Measurements from ENCODE around the gene BRD7.

BRD7 gene

DNA sequence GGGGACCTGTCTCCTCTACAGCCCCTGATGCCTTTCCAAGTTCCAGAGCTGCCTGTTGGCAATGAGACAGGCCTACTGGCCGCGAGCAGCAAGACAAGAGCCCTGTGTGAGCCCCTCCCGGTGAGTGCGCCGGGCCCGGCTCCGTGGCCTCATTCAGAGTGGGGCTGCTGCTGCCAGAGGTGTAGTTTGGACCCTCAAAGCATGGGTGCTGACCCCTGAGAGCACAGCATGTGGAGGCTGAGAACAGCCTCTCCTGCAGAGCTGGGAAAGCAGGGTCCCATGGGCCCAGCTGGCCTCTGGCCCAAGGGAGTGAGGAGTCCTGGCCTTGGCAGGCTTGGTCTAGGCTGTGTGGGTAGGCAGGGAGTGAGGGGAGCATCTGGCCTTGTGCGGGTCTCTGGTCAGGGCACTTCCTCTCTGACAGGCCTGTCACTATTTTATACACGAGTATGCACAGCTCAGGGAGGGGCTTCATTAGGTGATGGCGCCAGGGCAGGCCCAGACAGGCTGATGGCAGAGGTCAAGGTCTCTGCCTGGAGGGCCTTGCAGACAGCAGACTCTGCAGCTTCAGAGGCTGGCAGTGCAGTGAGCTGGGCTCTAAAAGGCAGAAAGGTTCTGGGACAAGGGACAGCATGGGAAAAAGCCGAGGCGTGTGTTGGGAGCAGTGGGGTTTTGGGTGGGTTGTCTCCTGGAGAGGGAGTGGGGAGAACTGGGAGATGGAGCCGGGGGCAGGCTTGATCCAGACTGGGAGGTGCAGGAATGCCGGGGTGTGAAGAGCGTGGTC is 59.1 kb downstream of the BRD7 start:
- no peak overlapping the region for H3K4me3 ChIP-seq (ENCODE audit: low read depth, low read length)
- no peak for DNase-seq
- H3K36me3 ChIP-seq (replicated peaks): peaks cover 20% of the 10 kb centered on the region
- in situ Hi-C loops (cut with HindIII; ENCODE audit: low pct_ligation_motif_present, low sequenced_read_pairs): no loop called here
- TF ChIP-seq, protein P1, sequence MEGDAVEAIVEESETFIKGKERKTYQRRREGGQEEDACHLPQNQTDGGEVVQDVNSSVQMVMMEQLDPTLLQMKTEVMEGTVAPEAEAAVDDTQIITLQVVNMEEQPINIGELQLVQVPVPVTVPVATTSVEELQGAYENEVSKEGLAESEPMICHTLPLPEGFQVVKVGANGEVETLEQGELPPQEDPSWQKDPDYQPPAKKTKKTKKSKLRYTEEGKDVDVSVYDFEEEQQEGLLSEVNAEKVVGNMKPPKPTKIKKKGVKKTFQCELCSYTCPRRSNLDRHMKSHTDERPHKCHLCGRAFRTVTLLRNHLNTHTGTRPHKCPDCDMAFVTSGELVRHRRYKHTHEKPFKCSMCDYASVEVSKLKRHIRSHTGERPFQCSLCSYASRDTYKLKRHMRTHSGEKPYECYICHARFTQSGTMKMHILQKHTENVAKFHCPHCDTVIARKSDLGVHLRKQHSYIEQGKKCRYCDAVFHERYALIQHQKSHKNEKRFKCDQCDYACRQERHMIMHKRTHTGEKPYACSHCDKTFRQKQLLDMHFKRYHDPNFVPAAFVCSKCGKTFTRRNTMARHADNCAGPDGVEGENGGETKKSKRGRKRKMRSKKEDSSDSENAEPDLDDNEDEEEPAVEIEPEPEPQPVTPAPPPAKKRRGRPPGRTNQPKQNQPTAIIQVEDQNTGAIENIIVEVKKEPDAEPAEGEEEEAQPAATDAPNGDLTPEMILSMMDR (IDR thresholded peaks at IDR 0.05; ENCODE audit: low read depth, low read length, missing control alignments): no peak
- H3K27ac ChIP-seq: no peak overlapping the region
- H3K27me3 ChIP-seq (replicated peaks): no peaks in the 10 kb centered on the region

DNA sequence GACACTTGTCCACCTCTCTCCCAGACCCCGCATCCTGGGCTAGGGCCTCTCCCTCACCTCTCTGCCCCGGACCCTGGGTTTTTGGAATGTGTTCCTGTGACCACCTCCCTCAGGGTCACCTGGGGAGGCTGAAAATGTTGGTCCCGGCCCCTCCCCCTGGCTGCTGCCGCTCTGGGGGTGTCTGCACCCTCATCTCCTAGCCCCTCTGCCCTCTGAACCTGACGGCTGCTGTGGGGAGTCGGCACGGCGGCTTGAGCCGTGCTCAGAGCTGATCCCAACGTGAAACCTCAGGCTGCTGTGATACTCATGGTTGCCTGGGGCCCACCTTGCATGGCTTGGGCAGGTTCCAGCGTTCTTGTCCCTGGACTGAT is 59.6 kb downstream of the BRD7 start:
- TF ChIP-seq, protein P1 (IDR thresholded peaks at IDR 0.05; ENCODE audit: low read depth, low read length, missing control alignments): no peak
- in situ Hi-C loops (cut with HindIII; ENCODE audit: low pct_ligation_motif_present, low sequenced_read_pairs): no loop called here
- Histone ChIP-seq H3K27ac (no peak overlapping the region), H3K27me3 (replicated peaks) (no peaks in the 10 kb centered on the region), H3K4me3 (ENCODE audit: low read depth, low read length) (no peak overlapping the region), H3K36me3 (replicated peaks) (peaks cover 16% of the 10 kb centered on the region)
- no peak for DNase-seq

DNA sequence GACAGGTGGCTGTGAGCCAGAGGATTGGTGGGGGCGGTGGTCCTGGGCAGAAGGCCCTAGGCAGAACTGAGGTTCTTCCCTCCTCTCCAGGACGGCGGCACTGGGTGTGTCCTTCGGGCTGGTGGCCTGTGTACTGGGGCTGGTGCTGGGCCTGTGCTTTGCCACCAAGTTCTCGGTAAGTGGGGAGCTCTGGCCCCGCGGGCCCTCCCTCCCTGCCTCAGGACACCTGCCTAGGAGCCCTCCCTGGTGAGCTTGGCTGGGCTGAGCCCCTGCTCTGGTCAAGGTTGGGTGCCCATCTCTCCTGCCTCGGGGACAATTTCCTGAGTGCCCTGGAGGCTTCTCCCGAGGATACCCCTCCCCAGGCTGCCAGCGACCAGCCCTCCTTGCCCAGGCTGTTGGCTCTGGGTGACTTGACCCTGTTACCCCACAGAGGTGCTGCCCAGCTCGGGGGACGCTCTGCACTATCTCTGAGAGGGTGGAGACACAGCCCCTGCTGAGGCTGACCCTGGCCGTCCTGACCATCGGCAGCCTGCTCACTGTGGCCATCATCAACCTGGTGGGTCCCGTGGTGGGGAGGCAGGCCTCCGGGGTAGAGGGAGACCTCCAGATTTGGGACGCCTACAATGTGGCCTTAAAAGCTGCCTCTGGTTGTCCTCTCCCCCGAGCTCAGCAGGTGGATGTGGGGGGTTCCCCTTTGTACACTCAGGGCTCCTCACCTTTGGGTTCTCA is 60.4 kb downstream of the BRD7 start:
- in situ Hi-C loops (cut with HindIII; ENCODE audit: low pct_ligation_motif_present, low sequenced_read_pairs): no loop called here

DNA sequence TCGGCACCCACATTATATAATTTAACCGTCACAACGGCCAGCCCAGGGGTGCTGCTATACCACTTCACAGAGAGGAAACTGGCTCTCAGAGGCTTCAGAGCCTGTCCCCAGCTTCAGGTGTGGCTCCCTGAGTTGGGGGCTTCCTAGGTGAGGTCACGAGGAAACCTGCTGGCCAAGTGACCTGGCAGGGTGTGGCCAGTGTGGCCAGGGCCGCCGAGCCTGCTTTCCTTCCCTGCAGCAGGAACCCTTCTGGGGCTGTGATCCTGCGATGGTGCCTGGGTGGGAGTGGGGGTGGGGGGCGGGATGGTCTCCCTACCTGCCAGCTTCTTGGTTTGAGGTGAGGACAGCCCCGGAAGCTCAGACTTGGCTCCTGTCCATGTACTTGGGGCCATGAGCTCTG is 62.5 kb downstream of the BRD7 start:
- no peaks in the 10 kb centered on the region for H3K36me3 ChIP-seq (replicated peaks)
- no peak overlapping the region for H3K27ac ChIP-seq
- H3K4me3 ChIP-seq (ENCODE audit: low read depth, low read length): no peak overlapping the region
- DNase-seq: no peak
- TF ChIP-seq, protein P1 (IDR thresholded peaks at IDR 0.05; ENCODE audit: low read depth, low read length, missing control alignments): no peak
- no peaks in the 10 kb centered on the region for H3K27me3 ChIP-seq (replicated peaks)
- in situ Hi-C loops (cut with HindIII; ENCODE audit: low pct_ligation_motif_present, low sequenced_read_pairs): no loop called here

More for the DNA sequence above, 60.4 kb downstream of the BRD7 start:
- no peak overlapping the region for H3K27ac ChIP-seq
- H3K36me3 ChIP-seq (replicated peaks): peaks cover 11% of the 10 kb centered on the region
- no peaks in the 10 kb centered on the region for H3K27me3 ChIP-seq (replicated peaks)
- H3K4me3 ChIP-seq (ENCODE audit: low read depth, low read length): no peak overlapping the region
- TF ChIP-seq, protein P1 (IDR thresholded peaks at IDR 0.05; ENCODE audit: low read depth, low read length, missing control alignments): no peak
- no peak for DNase-seq

DNA sequence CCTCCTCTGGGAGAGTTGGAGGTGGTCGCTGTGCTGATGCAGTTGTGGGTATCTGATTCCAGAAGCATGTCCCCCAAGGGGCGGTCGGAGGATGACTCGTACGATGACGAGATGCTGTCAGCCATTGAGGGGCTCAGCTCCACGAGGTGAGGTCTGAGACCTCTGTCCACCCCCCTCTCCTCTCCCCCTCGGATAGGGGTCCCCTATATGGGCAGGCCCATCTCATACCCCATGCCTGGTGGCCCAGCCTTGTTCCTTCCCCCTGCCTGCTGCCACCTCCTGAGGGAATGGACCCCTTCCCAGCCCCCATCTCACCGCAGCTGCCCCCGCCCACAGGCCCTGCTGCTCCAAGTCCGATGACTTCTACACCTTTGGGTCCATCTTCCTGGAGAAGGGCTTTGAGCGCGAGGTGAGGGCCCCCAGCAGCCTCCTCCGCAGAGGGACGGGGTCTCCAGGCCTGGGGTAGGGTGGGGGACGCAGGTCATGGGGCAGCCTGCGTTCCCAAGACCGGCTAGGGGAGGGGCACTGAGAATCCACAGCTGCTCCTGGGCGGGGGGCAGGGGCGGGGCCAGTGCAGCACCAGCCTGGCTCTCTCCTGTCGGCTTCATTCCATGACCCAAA is 63.2 kb downstream of the BRD7 start:
- no peak overlapping the region for H3K27ac ChIP-seq
- TF ChIP-seq, protein P1 (IDR thresholded peaks at IDR 0.05; ENCODE audit: low read depth, low read length, missing control alignments): no peak

More for the DNA sequence above, 63.2 kb downstream of the BRD7 start:
- DNase-seq: no peak
- Histone ChIP-seq H3K36me3 (replicated peaks) (no peaks in the 10 kb centered on the region), H3K27me3 (replicated peaks) (no peaks in the 10 kb centered on the region), H3K4me3 (ENCODE audit: low read depth, low read length) (no peak overlapping the region)
- in situ Hi-C loops (cut with HindIII; ENCODE audit: low pct_ligation_motif_present, low sequenced_read_pairs): no loop called here

All from brain microvascular endothelial cell (primary cell).